Lower leg skin (tissue), 3 donors: ENCODE results near the gene SGSH.

Experiments
- POLR2A ChIP-seq, 2 donors: fragments of 450-650 bp; IDR thresholded peaks; one replicate each; pipeline ENCODE4 v1.6.1; 2016 to 2017; ENCODE audit warnings: antibody characterized with exemption in 2 of 2, mild to moderate bottlenecking in 1 of 2, moderate library complexity in 1 of 2
- TF ChIP-seq, protein P1 (sequence below), 3 donors: fragments of 450-650 bp; IDR thresholded peaks; one replicate each; pipeline ENCODE4 v1.5.1; 2016; ENCODE audit warnings: antibody characterized with exemption in 3 of 3, mild to moderate bottlenecking in 3 of 3, moderate library complexity in 2 of 3

DNA sequence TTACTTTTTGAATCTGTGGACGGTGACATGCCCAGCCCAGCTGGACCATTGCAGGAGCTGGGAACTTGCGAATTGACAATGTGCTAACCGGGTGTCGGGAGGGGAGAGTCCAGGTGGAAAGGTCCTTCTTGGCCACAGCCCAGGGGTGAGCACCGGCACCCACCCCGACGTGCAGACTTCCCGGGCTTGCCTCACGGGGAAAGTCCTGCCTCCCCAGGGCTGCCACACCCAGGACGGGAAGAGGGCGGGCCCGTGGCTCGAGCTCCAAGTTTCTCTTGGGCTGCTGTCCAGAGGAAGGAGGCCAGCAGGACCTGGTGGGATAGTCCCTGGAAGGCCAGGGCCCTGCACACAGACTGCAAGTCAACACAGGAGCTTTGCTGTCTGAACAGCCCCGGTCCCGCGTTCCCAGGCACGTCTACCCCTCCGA is 32.6 kb downstream of the SGSH start:
- no peak for TF ChIP-seq POLR2A (IDR thresholded peaks at IDR 0.05)
- TF ChIP-seq, protein P1, sequence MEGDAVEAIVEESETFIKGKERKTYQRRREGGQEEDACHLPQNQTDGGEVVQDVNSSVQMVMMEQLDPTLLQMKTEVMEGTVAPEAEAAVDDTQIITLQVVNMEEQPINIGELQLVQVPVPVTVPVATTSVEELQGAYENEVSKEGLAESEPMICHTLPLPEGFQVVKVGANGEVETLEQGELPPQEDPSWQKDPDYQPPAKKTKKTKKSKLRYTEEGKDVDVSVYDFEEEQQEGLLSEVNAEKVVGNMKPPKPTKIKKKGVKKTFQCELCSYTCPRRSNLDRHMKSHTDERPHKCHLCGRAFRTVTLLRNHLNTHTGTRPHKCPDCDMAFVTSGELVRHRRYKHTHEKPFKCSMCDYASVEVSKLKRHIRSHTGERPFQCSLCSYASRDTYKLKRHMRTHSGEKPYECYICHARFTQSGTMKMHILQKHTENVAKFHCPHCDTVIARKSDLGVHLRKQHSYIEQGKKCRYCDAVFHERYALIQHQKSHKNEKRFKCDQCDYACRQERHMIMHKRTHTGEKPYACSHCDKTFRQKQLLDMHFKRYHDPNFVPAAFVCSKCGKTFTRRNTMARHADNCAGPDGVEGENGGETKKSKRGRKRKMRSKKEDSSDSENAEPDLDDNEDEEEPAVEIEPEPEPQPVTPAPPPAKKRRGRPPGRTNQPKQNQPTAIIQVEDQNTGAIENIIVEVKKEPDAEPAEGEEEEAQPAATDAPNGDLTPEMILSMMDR (IDR thresholded peaks at IDR 0.05), result no peak
